GM23338 (cell line): Measurements from ENCODE around the gene TULP1. TPM values are rescaled to one million over a fixed set of nuclear protein-coding genes. Genes with fewer than 3 reads are reported as not detected.
A peak's percentile ranks its signal among the peaks of the same experiment; 100 is the strongest.

ENCODE experiments used
- ATAC-seq: fragments of 200-7000 bp; cut with Tn5 transposase; 3 replicates; pipeline ENCODE4 v1.9.1; 2020
- DNase-seq: peaks from one replicate; pipeline ENCODE4 v3.0.0-alpha.2; 2015; ENCODE audit warnings: low spot score
- H2AFZ ChIP-seq: fragments of 200-600 bp; sonication (generic); 2 replicates; pipeline ENCODE4 v1.8.0; 2016; ENCODE audit warnings: antibody characterized with exemption, mild to moderate bottlenecking, moderate library complexity
- H3F3A ChIP-seq: fragments of 200-600 bp; sonication (generic); replicated peaks from 2 replicates; pipeline ENCODE4 v1.8.0; 2017; ENCODE audit warnings: antibody characterized with exemption, mixed run types, low read depth
- H3K27ac ChIP-seq: fragments of 200-600 bp; sonication (generic); 2 replicates; pipeline ENCODE4 v1.6.1; 2016; ENCODE audit warnings: low read depth
- H3K27me3 ChIP-seq: fragments of 200-600 bp; sonication (generic); 2 replicates; pipeline ENCODE4 v1.8.0; 2016; ENCODE audit warnings: mild to moderate bottlenecking, mixed run types, moderate library complexity; ENCODE audit not compliant: insufficient read depth
- H3K36me3 ChIP-seq: fragments of 200-600 bp; sonication (generic); 2 replicates; pipeline ENCODE4 v1.8.0; 2016; ENCODE audit warnings: mild to moderate bottlenecking; ENCODE audit not compliant: insufficient read depth
- H3K4me1 ChIP-seq: fragments of 200-600 bp; sonication (generic); 2 replicates; pipeline ENCODE4 v1.8.0; 2016; ENCODE audit warnings: mild to moderate bottlenecking, moderate library complexity; ENCODE audit not compliant: insufficient read depth
- H3K4me2 ChIP-seq: fragments of 200-600 bp; sonication (generic); 2 replicates; pipeline ENCODE4 v1.7.1; 2017; ENCODE audit warnings: mixed run types
- H3K4me3 ChIP-seq: fragments of 200-600 bp; sonication (generic); 2 replicates; pipeline ENCODE4 v1.6.1; 2016; ENCODE audit warnings: mixed run types
- H3K79me2 ChIP-seq: fragments of 200-600 bp; sonication (generic); replicated peaks from 2 replicates; pipeline ENCODE4 v1.8.0; 2017; ENCODE audit warnings: mild to moderate bottlenecking; ENCODE audit not compliant: insufficient read depth
- H3K9me2 ChIP-seq: fragments of 200-600 bp; sonication (generic); 2 replicates; pipeline ENCODE4 v1.8.0; 2017; ENCODE audit not compliant: insufficient read depth
- H4K20me1 ChIP-seq: fragments of 200-600 bp; sonication (generic); replicated peaks from 2 replicates; pipeline ENCODE4 v1.8.0; 2017; ENCODE audit warnings: mild to moderate bottlenecking; ENCODE audit not compliant: insufficient read depth
- H3K27ac Mint-ChIP-seq: 2 replicates; pipeline ENCODE4 v1.8.0; 2020; ENCODE audit warnings: inconsistent platforms, mild to moderate bottlenecking, moderate library complexity, mixed read lengths
- H3K27me3 Mint-ChIP-seq: 3 replicates; pipeline ENCODE4 v1.8.0; 2022; ENCODE audit warnings: low read depth, mild to moderate bottlenecking, moderate library complexity, mixed read lengths, inconsistent platforms; ENCODE audit not compliant: insufficient read depth, poor library complexity
- H3K36me3 Mint-ChIP-seq: 3 replicates; pipeline ENCODE4 v1.8.0; 2021; ENCODE audit warnings: low read depth, mild to moderate bottlenecking, inconsistent platforms, moderate library complexity, mixed read lengths
- H3K4me1 Mint-ChIP-seq: 3 replicates; pipeline ENCODE4 v1.8.0; 2020; ENCODE audit warnings: mild to moderate bottlenecking, inconsistent platforms, mixed read lengths
- H3K4me3 Mint-ChIP-seq: 3 replicates; pipeline ENCODE4 v1.8.0; 2021; ENCODE audit warnings: moderate library complexity, mild to moderate bottlenecking, inconsistent platforms, mixed read lengths
- H3K9me3 Mint-ChIP-seq: 3 replicates; pipeline ENCODE4 v1.8.0; 2020; ENCODE audit warnings: moderate library complexity, mild to moderate bottlenecking, inconsistent platforms, mixed read lengths
- CREB1 ChIP-seq: fragments of 250-450 bp; sonication (Bioruptor Pico); IDR thresholded peaks from 2 replicates; pipeline ENCODE4 v1.5.0; 2020; ENCODE audit warnings: low read depth, mild to moderate bottlenecking, moderate library complexity
- CTCF ChIP-seq, 2 experiments: fragments of 200-600 bp in 1 of 2; sonication (generic) in 1 of 2; conservative IDR thresholded peaks; 2 replicates each; pipeline versions ENCODE4 v1.5.1 to v1.6.1; 2016 to 2017; ENCODE audit warnings: antibody characterized with exemption in 2 of 2, low read depth in 2 of 2, mild to moderate bottlenecking in 2 of 2, moderate library complexity in 1 of 2
- JUNB ChIP-seq: IDR thresholded peaks from one replicate; pipeline ENCODE4 v1.6.1; 2016; ENCODE audit warnings: antibody characterized with exemption; ENCODE audit not compliant: unreplicated experiment
- STAT1 ChIP-seq: IDR thresholded peaks from one replicate; pipeline ENCODE4 v1.6.1; 2016; ENCODE audit warnings: antibody characterized with exemption; ENCODE audit not compliant: unreplicated experiment
- ZNF114 ChIP-seq: fragments of 250-450 bp; sonication (Bioruptor Pico); IDR thresholded peaks from 2 replicates; pipeline ENCODE4 v1.5.0; 2020; ENCODE audit warnings: mild to moderate bottlenecking, moderate library complexity
- ZNF462 ChIP-seq: fragments of 250-450 bp; sonication (Bioruptor Pico); IDR thresholded peaks from 2 replicates; pipeline ENCODE4 v1.5.0; 2020; ENCODE audit warnings: mild to moderate bottlenecking, moderate library complexity
- polyA plus RNA-seq: library from polyadenylated mRNA; unstranded; fragments of >200 nt; fragmentation: Nextera tagmentation; extraction: Ambion mirVana; gene quantifications from 2 replicates; pipeline ENCODE4 v1.2.1, GENCODE V29; 2016
- total RNA-seq: library from RNA; depleted of rRNA; stranded (reverse); fragments of >200 nt; shearing (Covaris generic); gene quantifications from 2 replicates; pipeline ENCODE4 v1.2.3, GENCODE V29; 2014

The TULP1 gene
- total and polyA plus RNA-seq, 2 experiments from 2014 or later = 3.0 to 3.8 TPM

- Mint-ChIP-seq H3K4me3 (peak overlapping the region; percentile 60), H3K27ac (0 out of 2 replicates have a peak overlapping the region, but pooled peaks have one; percentile 48), H3K36me3 (no peaks in the 10 kb centered on the region; the same call in 2 of the 3 replicates), H3K4me1 (peaks cover 68% of the 10 kb centered on the region), H3K9me3 (no peaks in the 10 kb centered on the region), H3K27me3 (peaks cover 41% of the 10 kb centered on the region)
- H3K4me2 ChIP-seq = peak overlapping the region; percentile 98
- peaks cover 85% of the 10 kb centered on the region for H3K4me1 ChIP-seq
- no peak overlapping the region for H2AFZ ChIP-seq
- peak overlapping the region; percentile 40; the same call in 1 of the 2 replicates for H3K4me3 ChIP-seq
- peaks cover 71% of the 10 kb centered on the region for H3K79me2 ChIP-seq
- peaks cover 11% of the 10 kb centered on the region; the same call in 1 of the 2 replicates for H4K20me1 ChIP-seq
- H3K36me3 ChIP-seq = no peaks in the 10 kb centered on the region
- H3F3A ChIP-seq = peaks cover 17% of the 10 kb centered on the region; the same call in 1 of the 2 replicates
- no peaks in the 10 kb centered on the region for H3K9me2 ChIP-seq
- H3K27ac ChIP-seq = no peak overlapping the region
- no peak for DNase-seq
- TF ChIP-seq ZNF114 (CRISPR knock-in tag) (no peak), CTCF (conservative IDR thresholded peaks at IDR 0.05; ENCODE audit: low read depth in 2 of 2) (no peak), STAT1 (no peak), CREB1 (no peak), JUNB (no peak), ZNF462 (no peak)
- no peaks in the 10 kb centered on the region for H3K27me3 ChIP-seq
- ATAC-seq = no peak
Measured at GRCh38 chr6:35492258-35492973, 20.3 kb downstream of the TULP1 start.
